Measurements from ENCODE around the gene AGAP1. TPM values are rescaled to one million over a fixed set of nuclear protein-coding genes. Genes with fewer than 3 reads are reported as not detected.

The AGAP1 gene
- total RNA-seq, 1 donor from 2014 or later, result 18.3 TPM

- Histone ChIP-seq H3K27ac (ENCODE audit: low read depth, low read length) (no peak overlapping the region), H3K36me3 (ENCODE audit: control insufficient read depth in 3 of 3, insufficient read depth in 3 of 3, low read length in 3 of 3) (no peaks in the 10 kb centered on the region), H3K27me3 (ENCODE audit: control insufficient read depth in 3 of 3, insufficient read depth in 3 of 3, low read length in 3 of 3) (no peaks in the 10 kb centered on the region), H3K4me3 (ENCODE audit: low read length in 3 of 3) (no peak overlapping the region), H3K9ac (ENCODE audit: low read depth in 1 of 3, low read length in 3 of 3) (no peak overlapping the region), H3K9me3 (ENCODE audit: control insufficient read depth in 3 of 3, low read length in 3 of 3) (no peaks in the 10 kb centered on the region), H3K4me1 (ENCODE audit: control insufficient read depth in 3 of 3, insufficient read depth in 3 of 3, low read length in 3 of 3) (peaks cover 15 to 28% (median 25%) of the 10 kb centered on the region in 3 donors)
Observed at GRCh38 chr2:235579128-235579527, 85.3 kb downstream of the AGAP1 start.

- peaks cover 14 to 28% (median 21%) of the 10 kb centered on the region in 3 donors for H3K4me1 ChIP-seq (ENCODE audit: control insufficient read depth in 3 of 3, insufficient read depth in 3 of 3, low read length in 3 of 3)
- H3K27me3 ChIP-seq (ENCODE audit: control insufficient read depth in 3 of 3, insufficient read depth in 3 of 3, low read length in 3 of 3), result no peaks in the 10 kb centered on the region
- no peaks in the 10 kb centered on the region for H3K36me3 ChIP-seq (ENCODE audit: control insufficient read depth in 3 of 3, insufficient read depth in 3 of 3, low read length in 3 of 3)
- H3K9me3 ChIP-seq (ENCODE audit: control insufficient read depth in 3 of 3, low read length in 3 of 3), result no peaks in the 10 kb centered on the region
- H3K27ac ChIP-seq (ENCODE audit: low read depth, low read length), result no peak overlapping the region
- no peak overlapping the region for H3K4me3 ChIP-seq (ENCODE audit: low read length in 3 of 3)
- H3K9ac ChIP-seq (ENCODE audit: low read depth in 1 of 3, low read length in 3 of 3), result no peak overlapping the region
Observed at GRCh38 chr2:235580426-235581157, 86.7 kb downstream of the AGAP1 start.

- H3K9me3 ChIP-seq (ENCODE audit: control insufficient read depth in 3 of 3, low read length in 3 of 3), result no peaks in the 10 kb centered on the region
- H3K4me1 ChIP-seq (ENCODE audit: control insufficient read depth in 3 of 3, insufficient read depth in 3 of 3, low read length in 3 of 3), result peaks cover 7 to 14% (median 11%) of the 10 kb centered on the region in 3 donors
- H3K4me3 ChIP-seq (ENCODE audit: low read length in 3 of 3), result no peak overlapping the region
- no peaks in the 10 kb centered on the region for H3K36me3 ChIP-seq (ENCODE audit: control insufficient read depth in 3 of 3, insufficient read depth in 3 of 3, low read length in 3 of 3)
- H3K27ac ChIP-seq (ENCODE audit: low read depth, low read length), result no peak overlapping the region
- H3K9ac ChIP-seq (ENCODE audit: low read depth in 1 of 3, low read length in 3 of 3), result no peak overlapping the region
- no peaks in the 10 kb centered on the region for H3K27me3 ChIP-seq (ENCODE audit: control insufficient read depth in 3 of 3, insufficient read depth in 3 of 3, low read length in 3 of 3)
Observed at GRCh38 chr2:235582081-235582686, 88.3 kb downstream of the AGAP1 start.

DNA sequence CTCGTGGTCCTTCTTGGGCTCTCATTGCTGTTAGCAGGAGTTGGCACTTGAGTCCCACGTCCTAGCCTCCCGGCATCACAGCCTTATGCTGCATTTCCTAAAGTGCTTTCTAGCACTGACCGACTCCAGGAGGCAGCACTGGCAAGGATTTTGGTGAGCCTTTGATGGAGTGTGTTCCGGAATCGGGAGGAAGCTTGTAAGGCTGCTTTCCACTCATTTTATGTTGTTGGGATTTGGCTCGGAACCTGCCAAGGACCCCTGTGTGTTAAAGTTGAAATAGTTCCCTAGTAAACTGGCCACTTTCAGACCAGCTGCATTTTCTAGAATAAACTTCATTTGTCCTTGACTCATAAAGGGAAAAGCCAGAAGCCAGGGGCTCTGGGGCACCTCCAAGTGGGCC, 88.9 kb downstream of the AGAP1 start:
- Histone ChIP-seq H3K4me3 (ENCODE audit: low read length in 3 of 3) (no peak overlapping the region), H3K9ac (ENCODE audit: low read depth in 1 of 3, low read length in 3 of 3) (no peak overlapping the region), H3K36me3 (ENCODE audit: control insufficient read depth in 3 of 3, insufficient read depth in 3 of 3, low read length in 3 of 3) (no peaks in the 10 kb centered on the region), H3K27ac (ENCODE audit: low read depth, low read length) (no peak overlapping the region), H3K4me1 (ENCODE audit: control insufficient read depth in 3 of 3, insufficient read depth in 3 of 3, low read length in 3 of 3) (peaks cover 1 to 9% (median 6%) of the 10 kb centered on the region in 3 donors), H3K9me3 (ENCODE audit: control insufficient read depth in 3 of 3, low read length in 3 of 3) (no peaks in the 10 kb centered on the region), H3K27me3 (ENCODE audit: control insufficient read depth in 3 of 3, insufficient read depth in 3 of 3, low read length in 3 of 3) (no peaks in the 10 kb centered on the region)

DNA sequence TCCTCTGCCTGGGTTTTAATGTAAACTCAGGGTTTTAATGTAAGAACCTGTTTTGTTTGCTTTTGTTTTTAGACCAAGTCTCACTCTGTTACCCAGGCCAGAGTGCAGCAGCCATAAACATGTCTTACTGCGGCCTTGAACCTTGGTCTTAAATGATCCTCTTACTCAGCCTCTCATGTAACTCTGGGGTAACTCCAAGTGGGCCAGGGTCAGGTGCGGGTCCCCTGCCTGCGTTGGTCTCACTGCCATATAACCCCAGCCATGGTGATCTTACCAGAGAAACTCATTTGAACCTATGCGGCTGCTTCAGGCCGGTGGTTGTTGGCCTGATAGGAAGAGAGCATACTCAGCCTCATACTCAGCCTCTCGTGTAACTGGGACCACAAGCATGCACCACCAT, 89.3 kb downstream of the AGAP1 start:
- Histone ChIP-seq H3K9me3 (ENCODE audit: control insufficient read depth in 3 of 3, low read length in 3 of 3) (no peaks in the 10 kb centered on the region), H3K36me3 (ENCODE audit: control insufficient read depth in 3 of 3, insufficient read depth in 3 of 3, low read length in 3 of 3) (no peaks in the 10 kb centered on the region), H3K4me1 (ENCODE audit: control insufficient read depth in 3 of 3, insufficient read depth in 3 of 3, low read length in 3 of 3) (peaks cover 0 to 5% (median 2%) of the 10 kb centered on the region in 3 donors), H3K4me3 (ENCODE audit: low read length in 3 of 3) (no peak overlapping the region), H3K27me3 (ENCODE audit: control insufficient read depth in 3 of 3, insufficient read depth in 3 of 3, low read length in 3 of 3) (no peaks in the 10 kb centered on the region), H3K9ac (ENCODE audit: low read depth in 1 of 3, low read length in 3 of 3) (no peak overlapping the region), H3K27ac (ENCODE audit: low read depth, low read length) (no peak overlapping the region)

DNA sequence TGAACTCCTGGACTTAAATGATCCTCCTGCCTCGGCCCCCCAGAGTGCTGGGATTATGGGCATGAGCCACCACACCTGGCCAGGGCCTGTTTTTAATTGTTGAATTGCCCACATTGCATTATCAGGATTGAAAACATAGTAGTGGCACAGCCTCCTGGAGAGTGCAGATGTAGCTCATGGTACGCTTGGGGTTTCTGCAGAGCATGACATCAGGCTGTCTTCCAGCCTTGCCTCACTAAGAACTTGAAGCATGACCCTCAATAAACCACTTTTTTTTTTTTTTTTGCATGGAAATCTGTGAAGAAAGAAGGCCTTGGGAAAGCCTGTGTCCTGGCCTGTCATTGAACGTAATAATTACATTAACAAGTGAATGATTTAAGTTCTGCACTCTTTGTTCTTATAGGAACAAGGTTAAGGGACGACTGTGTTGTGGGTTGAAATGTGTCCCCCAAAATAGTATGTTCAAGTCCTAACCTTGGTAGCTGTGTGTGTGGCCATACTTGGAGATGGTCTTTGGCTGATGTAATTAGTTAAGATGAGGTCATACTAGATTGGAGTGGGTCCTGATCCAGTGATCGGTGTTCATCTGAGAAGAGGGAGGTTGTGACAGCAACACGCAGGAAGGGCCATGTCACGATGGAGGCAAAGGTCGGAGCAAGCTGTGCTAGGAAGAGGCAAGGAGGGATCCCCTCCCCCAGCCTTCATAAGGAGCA, 90.2 kb downstream of the AGAP1 start:
- Histone ChIP-seq H3K4me1 (ENCODE audit: control insufficient read depth in 3 of 3, insufficient read depth in 3 of 3, low read length in 3 of 3) (peaks cover 0 to 2% (median 1%) of the 10 kb centered on the region in 3 donors), H3K9me3 (ENCODE audit: control insufficient read depth in 3 of 3, low read length in 3 of 3) (no peaks in the 10 kb centered on the region), H3K27ac (ENCODE audit: low read depth, low read length) (no peak overlapping the region), H3K27me3 (ENCODE audit: control insufficient read depth in 3 of 3, insufficient read depth in 3 of 3, low read length in 3 of 3) (no peaks in the 10 kb centered on the region), H3K36me3 (ENCODE audit: control insufficient read depth in 3 of 3, insufficient read depth in 3 of 3, low read length in 3 of 3) (no peaks in the 10 kb centered on the region), H3K4me3 (ENCODE audit: low read length in 3 of 3) (no peak overlapping the region), H3K9ac (ENCODE audit: low read depth in 1 of 3, low read length in 3 of 3) (no peak overlapping the region)

DNA sequence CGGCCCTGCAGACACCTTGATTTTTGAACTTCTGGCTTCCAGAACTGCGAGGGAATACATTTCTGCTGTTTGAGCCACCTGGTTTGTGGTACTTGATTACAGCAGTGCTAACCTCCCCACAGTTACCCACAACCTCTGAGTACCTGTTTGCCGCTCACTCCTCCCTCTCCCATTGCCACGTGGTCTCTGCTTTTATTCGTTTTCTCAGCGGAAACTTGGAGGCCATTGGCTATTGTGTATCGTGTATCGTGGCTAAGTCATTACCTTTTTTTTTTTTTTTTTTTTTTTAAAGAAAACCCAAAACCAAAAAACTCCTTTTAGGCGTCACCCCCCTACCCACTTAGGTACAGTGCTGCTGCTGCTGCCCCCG, 90.8 kb downstream of the AGAP1 start:
- no peak overlapping the region for H3K9ac ChIP-seq (ENCODE audit: low read depth in 1 of 3, low read length in 3 of 3)
- H3K36me3 ChIP-seq (ENCODE audit: control insufficient read depth in 3 of 3, insufficient read depth in 3 of 3, low read length in 3 of 3), result no peaks in the 10 kb centered on the region
- no peaks in the 10 kb centered on the region for H3K9me3 ChIP-seq (ENCODE audit: control insufficient read depth in 3 of 3, low read length in 3 of 3)
- H3K27ac ChIP-seq (ENCODE audit: low read depth, low read length), result no peak overlapping the region
- peaks cover 0 to 2% (median 0%) of the 10 kb centered on the region in 3 donors for H3K4me1 ChIP-seq (ENCODE audit: control insufficient read depth in 3 of 3, insufficient read depth in 3 of 3, low read length in 3 of 3)
- H3K27me3 ChIP-seq (ENCODE audit: control insufficient read depth in 3 of 3, insufficient read depth in 3 of 3, low read length in 3 of 3), result no peaks in the 10 kb centered on the region
- H3K4me3 ChIP-seq (ENCODE audit: low read length in 3 of 3), result no peak overlapping the region

- Histone ChIP-seq H3K9ac (ENCODE audit: low read depth in 1 of 3, low read length in 3 of 3) (no peak overlapping the region), H3K4me3 (ENCODE audit: low read length in 3 of 3) (no peak overlapping the region), H3K36me3 (ENCODE audit: control insufficient read depth in 3 of 3, insufficient read depth in 3 of 3, low read length in 3 of 3) (no peaks in the 10 kb centered on the region), H3K4me1 (ENCODE audit: control insufficient read depth in 3 of 3, insufficient read depth in 3 of 3, low read length in 3 of 3) (peaks cover 0 to 2% (median 0%) of the 10 kb centered on the region in 3 donors), H3K27ac (ENCODE audit: low read depth, low read length) (no peak overlapping the region), H3K27me3 (ENCODE audit: control insufficient read depth in 3 of 3, insufficient read depth in 3 of 3, low read length in 3 of 3) (no peaks in the 10 kb centered on the region), H3K9me3 (ENCODE audit: control insufficient read depth in 3 of 3, low read length in 3 of 3) (no peaks in the 10 kb centered on the region)
Observed at GRCh38 chr2:235587202-235587601, 93.4 kb downstream of the AGAP1 start.

DNA sequence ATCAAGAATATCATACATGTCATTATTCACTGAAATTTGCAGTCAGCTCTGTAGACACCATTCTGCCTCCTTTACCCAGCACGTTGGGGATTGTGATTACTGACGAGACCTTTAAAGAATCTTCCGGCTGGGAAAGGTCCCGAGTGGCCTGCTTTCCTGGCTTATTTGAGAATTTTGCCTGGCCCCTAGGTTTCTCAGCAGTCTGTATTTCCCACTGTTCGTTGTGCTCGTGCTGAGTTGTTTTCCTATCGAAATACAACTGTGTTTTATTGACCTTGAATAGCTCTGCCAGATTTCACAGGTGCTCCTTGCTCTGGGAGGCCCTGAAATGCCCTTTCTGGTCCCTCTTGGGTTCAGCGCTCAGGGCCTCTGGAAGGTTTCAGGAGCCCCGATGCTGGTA, 94.9 kb downstream of the AGAP1 start:
- H3K4me1 ChIP-seq (ENCODE audit: control insufficient read depth in 3 of 3, insufficient read depth in 3 of 3, low read length in 3 of 3), result peaks cover 0 to 2% (median 0%) of the 10 kb centered on the region in 3 donors

DNA sequence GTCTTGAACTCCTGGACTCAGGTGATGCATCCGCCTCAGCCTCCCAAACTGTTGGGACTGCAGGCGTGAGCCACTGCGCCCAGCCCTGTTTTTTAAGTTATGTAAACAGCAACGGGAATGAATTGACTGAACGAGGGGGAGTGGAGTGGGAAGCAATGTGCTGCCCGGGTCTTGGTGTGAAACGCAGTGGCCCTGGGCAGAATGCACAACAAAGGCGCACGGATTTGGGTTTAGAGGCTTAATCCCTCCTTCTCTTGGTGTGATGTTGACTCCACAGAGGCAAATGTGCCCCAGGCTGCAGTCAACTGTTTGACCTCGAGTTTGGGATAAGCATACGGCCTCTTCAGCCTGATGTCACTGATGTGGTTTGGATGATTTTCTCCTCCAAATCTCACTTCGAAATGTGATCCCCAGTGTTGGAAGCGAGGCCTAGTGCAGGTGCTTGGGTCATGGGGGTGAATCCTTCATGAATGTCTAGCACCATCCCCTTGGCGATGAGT, 97.4 kb downstream of the AGAP1 start:
- H3K36me3 ChIP-seq (ENCODE audit: control insufficient read depth in 3 of 3, insufficient read depth in 3 of 3, low read length in 3 of 3), result no peaks in the 10 kb centered on the region
- H3K27ac ChIP-seq (ENCODE audit: low read depth, low read length), result no peak overlapping the region
- H3K9ac ChIP-seq (ENCODE audit: low read depth in 1 of 3, low read length in 3 of 3), result no peak overlapping the region
- peaks cover 0 to 6% (median 2%) of the 10 kb centered on the region in 3 donors for H3K4me1 ChIP-seq (ENCODE audit: control insufficient read depth in 3 of 3, insufficient read depth in 3 of 3, low read length in 3 of 3)
- no peak overlapping the region for H3K4me3 ChIP-seq (ENCODE audit: low read length in 3 of 3)
- no peaks in the 10 kb centered on the region for H3K9me3 ChIP-seq (ENCODE audit: control insufficient read depth in 3 of 3, low read length in 3 of 3)
- no peaks in the 10 kb centered on the region for H3K27me3 ChIP-seq (ENCODE audit: control insufficient read depth in 3 of 3, insufficient read depth in 3 of 3, low read length in 3 of 3)

More for the DNA sequence above, 94.9 kb downstream of the AGAP1 start:
- Histone ChIP-seq H3K27ac (ENCODE audit: low read depth, low read length) (no peak overlapping the region), H3K4me3 (ENCODE audit: low read length in 3 of 3) (no peak overlapping the region), H3K9ac (ENCODE audit: low read depth in 1 of 3, low read length in 3 of 3) (no peak overlapping the region), H3K9me3 (ENCODE audit: control insufficient read depth in 3 of 3, low read length in 3 of 3) (no peaks in the 10 kb centered on the region), H3K27me3 (ENCODE audit: control insufficient read depth in 3 of 3, insufficient read depth in 3 of 3, low read length in 3 of 3) (no peaks in the 10 kb centered on the region), H3K36me3 (ENCODE audit: control insufficient read depth in 3 of 3, insufficient read depth in 3 of 3, low read length in 3 of 3) (no peaks in the 10 kb centered on the region)

Measured in skeletal muscle tissue (tissue), 4 donors.